Trophoblast cell (in vitro differentiated cells and primary cell): Measurements from ENCODE around the gene ZNF658. TPM values are rescaled to one million over a fixed set of nuclear protein-coding genes. Genes with fewer than 3 reads are reported as not detected.
A peak's percentile ranks its signal among the peaks of the same experiment; 100 is the strongest.
"Not testable (repeated sequence)": the region's sequence is repeated elsewhere in the genome, so short reads cannot be mapped to it uniquely, and the experiment has no call there.

Source experiments
- DNase-seq, 2 donors: peaks; one replicate each; pipeline ENCODE4 v3.0.0-alpha.2; 2016
- H2AFZ ChIP-seq: 2 replicates; pipeline ENCODE4 v1.6.1; 2013; ENCODE audit warnings: low read length, moderate library complexity, mild to moderate bottlenecking; ENCODE audit not compliant: insufficient read depth, poor library complexity
- H2AK5ac ChIP-seq: 2 replicates; pipeline ENCODE4 v1.6.1; 2013; ENCODE audit warnings: mild to moderate bottlenecking, low read length
- H2BK120ac ChIP-seq: 2 replicates; pipeline ENCODE4 v1.6.1; 2013; ENCODE audit warnings: low read length, mild to moderate bottlenecking, moderate library complexity; ENCODE audit not compliant: insufficient read depth, poor library complexity
- H2BK12ac ChIP-seq: 2 replicates; pipeline ENCODE4 v1.6.1; 2013; ENCODE audit warnings: mild to moderate bottlenecking, low read length, moderate library complexity
- H2BK5ac ChIP-seq: 2 replicates; pipeline ENCODE4 v1.6.1; 2013; ENCODE audit warnings: low read length, low read depth, moderate library complexity, mild to moderate bottlenecking; ENCODE audit not compliant: poor library complexity
- H3K14ac ChIP-seq: 2 replicates; pipeline ENCODE4 v1.6.1; 2013; ENCODE audit warnings: mild to moderate bottlenecking, low read length
- H3K18ac ChIP-seq: 2 replicates; pipeline ENCODE4 v1.6.1; 2013; ENCODE audit warnings: mild to moderate bottlenecking, low read length
- H3K23ac ChIP-seq: 2 replicates; pipeline ENCODE4 v1.6.1; 2013; ENCODE audit warnings: low read length
- H3K27ac ChIP-seq: 2 replicates; pipeline ENCODE4 v1.5.1; 2013; ENCODE audit warnings: low read depth, mild to moderate bottlenecking, inconsistent platforms, low read length, moderate library complexity
- H3K27me3 ChIP-seq: 2 replicates; pipeline ENCODE4 v1.6.1; 2013; ENCODE audit warnings: inconsistent platforms, mild to moderate bottlenecking, low read length, moderate library complexity; ENCODE audit not compliant: insufficient read depth
- H3K36me3 ChIP-seq, 2 experiments: 1 replicate in 1 of 2; 2 replicates in 1 of 2; pipeline ENCODE4 v1.6.1; 2013; ENCODE audit warnings: low read length in 2 of 2, mild to moderate bottlenecking in 2 of 2, moderate library complexity in 1 of 2; ENCODE audit not compliant: insufficient read depth in 2 of 2, control insufficient read depth in 1 of 2
- H3K4ac ChIP-seq: 2 replicates; pipeline ENCODE4 v1.6.1; 2013; ENCODE audit warnings: low read depth, mild to moderate bottlenecking, low read length, moderate library complexity
- H3K4me1 ChIP-seq, 2 experiments: 1 replicate in 1 of 2; 2 replicates in 1 of 2; pipeline ENCODE4 v1.6.1; 2013; ENCODE audit warnings: low read length in 2 of 2, mild to moderate bottlenecking in 2 of 2, moderate library complexity in 1 of 2; ENCODE audit not compliant: insufficient read depth in 2 of 2, control insufficient read depth in 1 of 2
- H3K4me2 ChIP-seq: 2 replicates; pipeline ENCODE4 v1.6.1; 2013; ENCODE audit warnings: inconsistent platforms, mild to moderate bottlenecking, low read length, moderate library complexity
- H3K4me3 ChIP-seq: 2 replicates; pipeline ENCODE4 v1.5.1; 2013; ENCODE audit warnings: mild to moderate bottlenecking, low read depth, low read length, inconsistent platforms
- H3K79me1 ChIP-seq: one replicate; pipeline ENCODE4 v1.6.1; 2013; ENCODE audit warnings: low read length
- H3K79me2 ChIP-seq: 2 replicates; pipeline ENCODE4 v1.6.1; 2013; ENCODE audit warnings: low read length, mild to moderate bottlenecking; ENCODE audit not compliant: control insufficient read depth, insufficient read depth, poor library complexity
- H3K9ac ChIP-seq: 2 replicates; pipeline ENCODE4 v1.6.1; 2013; ENCODE audit warnings: mild to moderate bottlenecking, low read length
- H3K9me3 ChIP-seq: 2 replicates; pipeline ENCODE4 v1.6.1; 2013; ENCODE audit warnings: low read depth, mild to moderate bottlenecking, control low read depth, inconsistent platforms, low read length; ENCODE audit not compliant: insufficient read depth
- H4K12ac ChIP-seq: 2 replicates; pipeline ENCODE4 v1.6.1; 2013; ENCODE audit warnings: low read depth, mild to moderate bottlenecking, low read length, moderate library complexity
- H4K8ac ChIP-seq: 2 replicates; pipeline ENCODE4 v1.6.1; 2013; ENCODE audit warnings: low read depth, mild to moderate bottlenecking, low read length, moderate library complexity
- H4K91ac ChIP-seq: one replicate; pipeline ENCODE4 v1.6.1; 2013; ENCODE audit warnings: low read depth, mild to moderate bottlenecking, low read length, moderate library complexity
- WGBS: extraction: QIAGEN DNeasy Blood & Tissue Kit; methylation state at CpG from one replicate; pipeline ENCODE4 v1.1.7; 2013; ENCODE audit warnings: missing lambda C conversion rate; ENCODE audit not compliant: insufficient read length, insufficient coverage; ENCODE audit errors: extremely low coverage; 5-methylcytosine and 5-hydroxymethylcytosine counted together
- polyA plus RNA-seq: library from polyadenylated mRNA; stranded (reverse); fragments of 200-250 nt; gene quantifications from 2 replicates; pipeline ENCODE4 v1.2.3, GENCODE V29; 2013

ZNF658 gene
- 1.7 and 2.0 TPM in 2 replicates for polyA plus RNA-seq

DNA sequence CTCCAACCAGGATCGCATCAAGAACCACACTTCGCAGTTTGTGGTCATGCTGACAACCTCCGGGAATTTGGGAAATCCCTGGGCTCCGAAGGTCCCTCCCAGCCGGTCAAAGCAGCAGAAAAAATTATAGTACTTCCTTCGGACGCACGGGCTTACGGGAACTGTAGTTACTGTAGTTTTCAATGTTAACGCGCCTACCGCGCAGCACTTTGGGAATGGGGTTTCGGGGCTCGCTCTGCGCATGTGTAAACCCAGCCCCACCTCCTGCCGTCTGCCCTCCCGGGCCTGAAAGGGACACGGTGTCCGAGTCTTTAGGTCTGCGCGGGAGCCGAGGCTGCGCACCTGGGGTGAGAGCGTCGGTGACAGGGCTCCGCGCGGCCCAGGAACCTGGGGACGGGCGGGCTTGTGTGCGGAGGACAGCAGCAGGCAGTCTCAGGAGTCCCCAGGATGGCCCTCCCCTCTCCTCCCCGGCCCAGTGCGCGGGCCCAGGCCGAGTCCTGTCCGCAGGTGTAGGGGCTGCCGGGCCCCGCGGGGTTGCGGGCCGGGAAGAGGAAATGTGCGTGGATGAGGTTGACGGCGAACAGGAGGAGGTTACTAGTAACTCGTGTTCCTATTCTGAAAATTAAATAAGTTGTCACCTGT is at the start of gene ZNF658:
ZNF658 (plus strand) TSS at position 236 of the 642 bp plus-strand sequence. CDS start 2,837 bp downstream, outside the sequence.
- WGBS: no CpG with 5 or more reads among the region's 46 CpGs
- Histone ChIP-seq H3K4me2 (peak within 1 kb of the TSS; percentile 63), H3K4me3 (peak within 1 kb of the TSS; percentile 70), H4K8ac (peak within 1 kb of the TSS; percentile 16)
- H2BK12ac ChIP-seq, H4K12ac ChIP-seq, H3K27ac ChIP-seq, H2BK120ac ChIP-seq, H3K9ac ChIP-seq, H3K9me3 ChIP-seq, H2BK5ac ChIP-seq, H3K4me1 ChIP-seq, H3K4ac ChIP-seq, H3K23ac ChIP-seq, H2AFZ ChIP-seq, H3K79me2 ChIP-seq, H3K36me3 ChIP-seq, H4K91ac ChIP-seq, H3K27me3 ChIP-seq, H3K79me1 ChIP-seq, H3K18ac ChIP-seq, H2AK5ac ChIP-seq, H3K14ac ChIP-seq: not testable (repeated sequence)
- DNase-seq: peak; percentile 78 to 83

DNA sequence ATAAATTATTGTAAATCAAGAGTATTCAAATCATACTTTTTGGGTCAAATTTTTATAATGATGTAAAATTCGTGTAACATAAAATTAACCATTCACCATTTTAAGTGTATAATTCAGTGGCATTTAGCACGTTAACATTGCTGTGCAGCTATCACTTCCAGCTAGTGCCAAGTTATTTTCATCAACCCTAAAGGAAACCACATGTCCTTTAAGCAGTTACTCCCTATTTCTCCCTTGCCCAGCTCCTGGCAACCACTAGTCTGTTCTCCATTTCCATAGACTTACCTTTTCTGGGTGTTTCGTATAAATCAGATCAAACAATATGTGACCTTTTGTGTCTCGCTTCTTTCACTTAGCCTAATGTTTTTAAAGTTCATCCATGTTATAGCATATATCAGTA is 38.8 kb upstream of the ZNF658 start:
- H2AFZ ChIP-seq, H3K23ac ChIP-seq, H3K27ac ChIP-seq, H3K79me2 ChIP-seq, H3K36me3 ChIP-seq, H2BK5ac ChIP-seq, H4K12ac ChIP-seq, H4K8ac ChIP-seq, DNase-seq, H3K9ac ChIP-seq, H3K9me3 ChIP-seq, H2BK12ac ChIP-seq, H2BK120ac ChIP-seq, H3K27me3 ChIP-seq, H3K4me1 ChIP-seq, H2AK5ac ChIP-seq, H3K14ac ChIP-seq, H3K4ac ChIP-seq, H3K79me1 ChIP-seq, H3K4me3 ChIP-seq, H3K4me2 ChIP-seq, H3K18ac ChIP-seq, H4K91ac ChIP-seq: not testable (repeated sequence)
- no CpG with 5 or more reads among the region's 4 CpGs for WGBS

DNA sequence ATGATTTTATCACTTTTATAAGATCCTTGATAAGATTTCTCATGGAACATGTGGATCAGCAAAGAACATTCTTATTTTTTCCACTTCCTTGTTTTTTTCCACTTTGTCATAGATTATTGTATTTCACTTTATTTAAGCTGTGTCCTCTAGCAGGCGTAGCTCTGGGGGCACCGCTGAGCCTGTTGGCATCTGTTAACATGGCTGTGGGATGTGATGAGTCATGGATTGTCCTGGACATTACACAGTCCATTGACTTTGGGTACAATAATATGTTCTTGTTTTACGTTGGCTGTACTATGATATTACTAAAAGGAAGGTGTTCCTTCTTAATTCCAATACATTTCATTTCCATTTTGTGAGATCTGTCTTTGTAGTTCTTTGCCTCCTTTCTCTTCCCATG is 31.9 kb upstream of the ZNF658 start:
- H3K18ac ChIP-seq, H2AK5ac ChIP-seq, DNase-seq, H3K9ac ChIP-seq, H3K14ac ChIP-seq, H3K27ac ChIP-seq, H2BK120ac ChIP-seq, H4K12ac ChIP-seq, H3K23ac ChIP-seq, H4K91ac ChIP-seq, H3K4me3 ChIP-seq, H3K4me1 ChIP-seq, H4K8ac ChIP-seq, H3K27me3 ChIP-seq, H3K79me1 ChIP-seq, H3K4ac ChIP-seq, H2AFZ ChIP-seq, H2BK12ac ChIP-seq, H3K79me2 ChIP-seq, H3K9me3 ChIP-seq, H3K36me3 ChIP-seq, H3K4me2 ChIP-seq, H2BK5ac ChIP-seq: not testable (repeated sequence)
- no CpG with 5 or more reads among the region's 3 CpGs for WGBS

DNA sequence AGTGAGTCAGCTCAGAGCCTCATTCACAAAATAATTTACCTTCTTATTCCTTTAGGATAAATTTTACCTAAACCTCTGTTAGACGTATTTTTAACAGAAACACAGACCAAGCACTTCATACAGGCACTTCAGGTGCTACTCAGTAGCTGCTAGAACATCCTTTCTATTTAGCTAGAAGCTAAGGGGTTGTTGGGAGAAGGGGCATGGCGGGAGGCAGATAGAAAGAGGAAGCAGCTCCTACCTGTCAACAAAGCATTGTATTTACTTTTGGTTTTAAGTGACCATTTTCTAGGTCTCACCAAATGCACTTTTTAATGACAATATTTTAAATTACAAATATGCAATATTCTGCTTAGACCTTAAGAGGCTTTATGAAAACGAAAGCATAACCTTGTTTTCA is 19.9 kb upstream of the ZNF658 start:
- not testable (repeated sequence) for H4K91ac ChIP-seq, H3K4ac ChIP-seq, H3K23ac ChIP-seq, H4K12ac ChIP-seq, H3K79me1 ChIP-seq, H2AK5ac ChIP-seq, H2AFZ ChIP-seq, H3K14ac ChIP-seq, H4K8ac ChIP-seq, H3K9ac ChIP-seq, H3K4me1 ChIP-seq, H3K18ac ChIP-seq, H3K4me3 ChIP-seq, H3K9me3 ChIP-seq, H3K79me2 ChIP-seq, H2BK5ac ChIP-seq, H3K27ac ChIP-seq, H3K27me3 ChIP-seq, H2BK12ac ChIP-seq, H2BK120ac ChIP-seq, H3K36me3 ChIP-seq, DNase-seq, H3K4me2 ChIP-seq
- WGBS: no CpG with 5 or more reads among the region's 3 CpGs
